ENCODE measurements around the gene PAX3. TPM values are rescaled to one million over a fixed set of nuclear protein-coding genes. Genes with fewer than 3 reads are reported as not detected.

PAX3 gene
- total RNA-seq, 2 donors from 2014 or later: not detected

DNA sequence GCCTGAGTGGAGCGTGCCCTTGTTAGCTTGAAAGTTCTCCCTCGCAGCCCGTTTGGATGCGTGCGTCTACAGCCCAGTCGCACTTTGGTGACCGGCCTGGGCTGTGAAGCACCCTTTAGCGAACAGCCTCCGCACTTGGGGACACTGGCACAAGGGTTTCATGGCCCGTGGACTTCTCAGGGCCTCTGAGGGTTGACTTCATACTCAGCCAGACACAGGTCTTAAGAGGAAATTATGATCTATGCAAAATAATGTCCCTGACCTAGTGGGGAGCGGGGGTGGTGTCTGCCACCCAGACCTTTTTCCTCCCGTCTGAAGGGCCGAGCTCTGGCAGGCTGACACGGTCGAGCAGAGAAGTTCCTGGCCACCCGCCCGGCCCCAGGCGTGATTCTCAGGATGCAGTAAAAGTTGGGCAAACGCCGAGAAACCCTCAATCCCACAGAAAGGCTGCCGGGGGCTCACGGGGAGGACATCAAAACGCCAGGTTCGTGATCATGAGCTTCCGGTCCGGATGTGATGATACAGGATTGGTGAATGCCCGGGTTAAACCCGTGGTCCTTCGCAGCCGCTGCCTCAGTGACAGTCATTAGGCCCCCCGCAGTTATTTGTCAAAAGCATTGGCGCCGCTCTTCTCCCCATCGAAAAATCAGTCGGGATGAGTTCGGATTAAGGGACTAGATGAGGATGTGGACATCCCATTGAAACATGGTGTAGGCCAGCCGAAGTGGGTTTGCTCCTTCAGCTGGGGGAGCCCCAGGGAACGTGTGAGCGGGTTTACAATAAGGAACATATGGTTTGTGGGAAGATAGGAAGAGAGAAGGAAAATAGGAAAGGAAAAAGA lies 3.6 kb upstream of the PAX3 start:
- Histone ChIP-seq H3K27me3 (replicated peaks; ENCODE audit: insufficient read depth) (peaks cover 43% of the 10 kb centered on the region), H3K9me3 (no peaks in the 10 kb centered on the region), H3K27ac (no peak overlapping the region), H3K36me3 (no peaks in the 10 kb centered on the region), H3K4me3 (no peak overlapping the region), H3K4me1 (ENCODE audit: control insufficient read depth in 1 of 2, low read depth in 2 of 2) (peaks cover 19 to 58% of the 10 kb centered on the region in 2 donors)
- TF ChIP-seq, protein P1, sequence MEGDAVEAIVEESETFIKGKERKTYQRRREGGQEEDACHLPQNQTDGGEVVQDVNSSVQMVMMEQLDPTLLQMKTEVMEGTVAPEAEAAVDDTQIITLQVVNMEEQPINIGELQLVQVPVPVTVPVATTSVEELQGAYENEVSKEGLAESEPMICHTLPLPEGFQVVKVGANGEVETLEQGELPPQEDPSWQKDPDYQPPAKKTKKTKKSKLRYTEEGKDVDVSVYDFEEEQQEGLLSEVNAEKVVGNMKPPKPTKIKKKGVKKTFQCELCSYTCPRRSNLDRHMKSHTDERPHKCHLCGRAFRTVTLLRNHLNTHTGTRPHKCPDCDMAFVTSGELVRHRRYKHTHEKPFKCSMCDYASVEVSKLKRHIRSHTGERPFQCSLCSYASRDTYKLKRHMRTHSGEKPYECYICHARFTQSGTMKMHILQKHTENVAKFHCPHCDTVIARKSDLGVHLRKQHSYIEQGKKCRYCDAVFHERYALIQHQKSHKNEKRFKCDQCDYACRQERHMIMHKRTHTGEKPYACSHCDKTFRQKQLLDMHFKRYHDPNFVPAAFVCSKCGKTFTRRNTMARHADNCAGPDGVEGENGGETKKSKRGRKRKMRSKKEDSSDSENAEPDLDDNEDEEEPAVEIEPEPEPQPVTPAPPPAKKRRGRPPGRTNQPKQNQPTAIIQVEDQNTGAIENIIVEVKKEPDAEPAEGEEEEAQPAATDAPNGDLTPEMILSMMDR (IDR thresholded peaks at IDR 0.05): no peak
- ATAC-seq (ENCODE audit: insufficient number of reproducible peaks, low FRiP score, low read depth) (no peak), DNase-seq (ENCODE audit: low spot score) (no peak)

DNA sequence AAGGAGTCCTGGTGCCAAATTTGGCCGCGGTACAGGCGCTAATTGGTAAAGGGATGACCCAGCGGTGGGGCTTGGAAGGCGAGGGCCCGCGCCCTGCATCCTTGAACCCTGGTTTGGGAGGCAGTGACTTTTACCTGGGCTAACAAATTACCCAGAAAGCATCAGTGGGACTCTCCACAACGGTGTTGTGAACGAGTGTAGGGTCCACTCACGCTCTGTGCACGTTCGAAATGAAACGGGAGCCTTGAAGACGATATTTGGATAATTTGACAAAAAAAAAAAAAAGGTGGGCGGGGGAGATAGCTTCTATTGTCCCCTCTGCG lies 3.0 kb upstream of the PAX3 start:
- Histone ChIP-seq H3K9me3 (no peaks in the 10 kb centered on the region), H3K27ac (peak overlapping the region in 1 of 2 donors; percentile 21), H3K36me3 (no peaks in the 10 kb centered on the region), H3K4me3 (no peak overlapping the region), H3K27me3 (replicated peaks; ENCODE audit: insufficient read depth) (peaks cover 47% of the 10 kb centered on the region), H3K4me1 (ENCODE audit: control insufficient read depth in 1 of 2, low read depth in 2 of 2) (peaks cover 17 to 56% of the 10 kb centered on the region in 2 donors)
- no peak for ATAC-seq (ENCODE audit: insufficient number of reproducible peaks, low FRiP score, low read depth)
- TF ChIP-seq, protein P1 (IDR thresholded peaks at IDR 0.05): no peak
- DNase-seq (ENCODE audit: low spot score): no peak

DNA sequence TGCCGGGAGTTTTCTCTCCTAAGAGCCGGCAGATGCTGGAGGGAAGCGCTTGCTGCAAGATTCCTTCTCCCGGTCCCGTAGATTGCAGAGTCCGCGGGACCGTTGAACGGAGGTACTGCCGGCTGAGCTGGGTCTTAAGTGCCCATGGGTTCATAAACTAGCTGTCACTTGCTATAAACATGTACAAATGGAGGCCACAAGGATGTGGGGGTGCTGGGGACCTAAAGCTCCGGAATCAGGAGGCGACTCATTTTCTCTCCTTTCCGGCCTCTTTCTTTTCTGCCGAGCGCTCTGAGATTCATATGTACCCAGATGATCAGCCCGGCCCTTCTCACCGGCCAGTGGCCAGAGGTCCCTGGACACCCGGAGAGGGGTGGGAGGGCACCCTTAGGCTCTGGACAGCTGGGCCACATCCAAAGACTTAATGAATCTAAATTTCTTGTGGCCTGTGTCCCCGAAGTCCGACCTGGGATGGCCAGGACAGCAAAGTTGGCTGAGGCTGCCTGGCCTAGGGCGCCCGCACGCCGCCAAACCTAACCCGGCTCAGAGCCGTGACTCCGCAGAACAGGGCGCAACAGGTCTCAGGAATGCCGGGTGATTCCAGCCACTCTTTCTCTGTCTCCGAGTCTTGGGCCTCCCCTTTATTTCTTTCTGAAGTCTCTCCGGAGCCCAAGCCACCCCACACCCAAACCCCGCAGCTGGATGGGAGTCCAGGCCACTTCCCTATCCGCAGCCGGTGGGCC lies 2.4 kb upstream of the PAX3 start:
- peak overlapping the region; percentile 18 for H3K4me3 ChIP-seq
- ATAC-seq (ENCODE audit: insufficient number of reproducible peaks, low FRiP score, low read depth): no peak
- DNase-seq (ENCODE audit: low spot score): no peak
- TF ChIP-seq, protein P1 (IDR thresholded peaks at IDR 0.05): no peak
- no peaks in the 10 kb centered on the region for H3K9me3 ChIP-seq
- peaks cover 47% of the 10 kb centered on the region for H3K27me3 ChIP-seq (replicated peaks; ENCODE audit: insufficient read depth)
- H3K27ac ChIP-seq: peak overlapping the region in 1 of 2 donors; percentile 21
- H3K36me3 ChIP-seq: no peaks in the 10 kb centered on the region
- peaks cover 14 to 56% of the 10 kb centered on the region in 2 donors for H3K4me1 ChIP-seq (ENCODE audit: control insufficient read depth in 1 of 2, low read depth in 2 of 2)

DNA sequence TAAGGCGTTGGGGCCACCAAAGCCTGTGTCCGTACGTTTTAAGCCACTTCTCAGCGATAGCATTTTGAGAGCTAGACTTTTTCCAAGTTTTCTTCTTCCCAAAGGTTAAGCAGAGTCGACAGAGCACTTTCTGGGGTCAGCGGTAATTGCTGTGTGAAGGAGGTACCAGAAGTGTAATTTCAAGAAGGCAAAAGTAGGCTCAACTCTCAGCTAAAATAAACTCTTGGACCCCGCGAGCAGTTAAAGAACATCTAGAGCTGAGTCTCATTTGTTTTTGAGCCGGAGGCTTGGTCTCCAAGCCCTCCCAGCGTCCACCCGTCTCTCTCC lies 1.9 kb upstream of the PAX3 start:
- H3K4me1 ChIP-seq (ENCODE audit: control insufficient read depth in 1 of 2, low read depth in 2 of 2): peaks cover 16 to 57% of the 10 kb centered on the region in 2 donors
- peak overlapping the region; percentile 18 for H3K4me3 ChIP-seq
- no peaks in the 10 kb centered on the region for H3K36me3 ChIP-seq
- TF ChIP-seq, protein P1 (IDR thresholded peaks at IDR 0.05): no peak
- DNase-seq (ENCODE audit: low spot score): no peak
- no peaks in the 10 kb centered on the region for H3K9me3 ChIP-seq
- no peak overlapping the region for H3K27ac ChIP-seq
- H3K27me3 ChIP-seq (replicated peaks; ENCODE audit: insufficient read depth): peaks cover 46% of the 10 kb centered on the region
- no peak for ATAC-seq (ENCODE audit: insufficient number of reproducible peaks, low FRiP score, low read depth)

DNA sequence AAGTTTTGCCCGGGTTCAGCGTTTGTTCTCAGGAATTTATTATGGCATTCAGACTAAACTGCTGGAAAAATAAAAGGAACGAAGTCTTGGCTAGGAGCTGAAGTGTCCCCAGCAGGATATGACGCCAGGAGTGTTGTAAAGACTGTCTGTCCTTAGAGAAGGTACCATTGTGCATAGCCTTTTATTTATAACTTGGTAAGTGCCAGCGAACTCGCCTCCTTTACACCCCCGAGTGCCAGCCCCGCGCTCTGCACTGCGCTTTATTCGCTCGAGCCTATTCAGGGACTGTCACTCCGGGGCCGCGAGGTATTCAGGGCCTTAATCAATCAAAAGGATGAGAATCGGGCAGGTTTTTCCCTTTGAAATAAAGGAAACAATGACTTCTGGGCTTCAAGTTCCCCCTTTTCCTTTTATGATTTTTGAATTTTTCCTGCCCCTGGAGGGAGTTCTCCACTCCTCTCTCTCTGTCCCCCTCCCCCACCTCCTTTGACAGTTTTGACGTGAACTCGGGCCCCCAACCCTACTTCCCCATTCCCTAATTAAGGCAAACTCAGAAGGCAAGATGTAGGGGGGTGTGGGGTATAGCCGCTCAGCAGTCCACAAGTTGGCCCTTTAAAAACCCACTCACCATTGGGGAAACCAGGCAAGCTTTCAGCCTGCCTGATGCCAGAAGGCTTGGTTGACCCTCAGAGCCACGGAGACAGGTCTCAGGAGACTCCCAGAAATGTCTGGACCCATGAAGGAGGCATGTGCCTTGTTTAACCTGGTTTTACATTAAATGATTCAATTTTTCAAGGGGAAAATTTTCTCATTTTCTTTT lies 1.3 kb upstream of the PAX3 start:
- DNase-seq (ENCODE audit: low spot score): no peak
- Histone ChIP-seq H3K36me3 (no peaks in the 10 kb centered on the region), H3K27me3 (replicated peaks; ENCODE audit: insufficient read depth) (peaks cover 45% of the 10 kb centered on the region), H3K9me3 (no peaks in the 10 kb centered on the region), H3K4me1 (ENCODE audit: control insufficient read depth in 1 of 2, low read depth in 2 of 2) (peaks cover 16 to 57% of the 10 kb centered on the region in 2 donors), H3K4me3 (no peak overlapping the region), H3K27ac (no peak overlapping the region)
- no peak for ATAC-seq (ENCODE audit: insufficient number of reproducible peaks, low FRiP score, low read depth)
- TF ChIP-seq, protein P1 (IDR thresholded peaks at IDR 0.05): no peak

All from thoracic aorta (tissue), 2 donors.